Pulmonary artery endothelial cell (primary cell): Measurements from ENCODE around the gene PEMT. TPM values are rescaled to one million over a fixed set of nuclear protein-coding genes. Genes with fewer than 3 reads are reported as not detected.

ENCODE experiments used
- DNase-seq: peaks from one replicate; pipeline ENCODE4 v3.0.0-alpha.2; 2011; ENCODE audit warnings: low read depth, low spot score
- total RNA-seq: library from RNA; depleted of rRNA; stranded (reverse); fragments of >200 nt; gene quantifications from 2 replicates; pipeline ENCODE4 v1.2.3, GENCODE V29; 2014

The PEMT gene
- total RNA-seq, 1 donor from 2014 or later: 29.9 TPM

GRCh38 chr17:17514993-17515933, 76.2 kb downstream of the PEMT start:
- no peak for DNase-seq

- no peak for DNase-seq
These were observed 77.0 kb downstream of the PEMT start for GRCh38 chr17:17514361-17514992.

GRCh38 chr17:17513626-17514025, 77.9 kb downstream of the PEMT start:
- no peak for DNase-seq

- DNase-seq: no peak
These were observed 78.6 kb downstream of the PEMT start for GRCh38 chr17:17512866-17513265.

GRCh38 chr17:17511881-17512858, 79.3 kb downstream of the PEMT start:
- DNase-seq: no peak

GRCh38 chr17:17511293-17511741, 80.2 kb downstream of the PEMT start:
- DNase-seq: no peak

GRCh38 chr17:17510456-17511292, 80.8 kb downstream of the PEMT start:
- no peak for DNase-seq

- DNase-seq: no peak
These were observed 81.7 kb downstream of the PEMT start for GRCh38 chr17:17509601-17510425.

GRCh38 chr17:17508646-17509591, 82.6 kb downstream of the PEMT start:
- no peak for DNase-seq

GRCh38 chr17:17508019-17508535, 83.4 kb downstream of the PEMT start:
- no peak for DNase-seq

GRCh38 chr17:17507465-17508011, 84.0 kb downstream of the PEMT start:
- no peak for DNase-seq

- no peak for DNase-seq
These were observed 84.5 kb downstream of the PEMT start for GRCh38 chr17:17506893-17507464.

- no peak for DNase-seq
These were observed 85.2 kb downstream of the PEMT start for GRCh38 chr17:17506181-17506741.

GRCh38 chr17:17505610-17506171, 85.8 kb downstream of the PEMT start:
- DNase-seq: no peak

GRCh38 chr17:17505151-17505550, 86.4 kb downstream of the PEMT start:
- no peak for DNase-seq

GRCh38 chr17:17504341-17505140, 87.0 kb downstream of the PEMT start:
- no peak for DNase-seq
